GM19463 (cell line): ENCODE results near the gene DYSF.

ENCODE experiments used
- ATAC-seq: cut with Tn5 transposase; IDR thresholded peaks from one replicate; pipeline ENCODE4 v1.9.1; 2021; ENCODE audit warnings: mild to moderate bottlenecking, moderate library complexity; ENCODE audit not compliant: unreplicated experiment

The DYSF gene

DNA sequence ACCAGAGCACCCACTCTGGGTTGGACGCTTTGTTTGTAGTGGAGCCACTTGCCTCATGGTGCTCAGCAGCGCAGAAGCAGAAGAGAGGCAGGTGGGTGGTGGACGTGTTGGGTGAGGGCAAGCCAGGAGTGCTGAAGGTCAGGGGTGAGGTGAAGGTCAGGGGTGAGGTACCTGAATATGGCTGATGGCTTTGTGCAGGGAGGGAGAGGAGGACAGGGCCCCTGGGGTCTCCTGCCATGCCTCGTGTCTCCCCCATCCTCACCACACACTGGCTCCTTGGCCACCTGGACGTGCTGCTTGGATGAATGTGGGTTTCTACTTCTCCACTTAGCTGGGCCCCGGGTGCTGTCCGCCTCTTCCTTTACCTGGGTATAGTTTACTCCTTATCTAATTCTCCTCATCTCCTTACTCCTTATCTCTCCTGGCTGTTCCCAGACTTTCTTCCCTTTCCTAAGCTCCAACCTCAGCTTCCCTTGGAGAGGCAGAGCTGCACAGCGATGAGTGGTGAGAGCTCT lies 68.1 kb downstream of the DYSF start:
- ATAC-seq, result no peak

GRCh38 chr2:71524476-71524875 lies 71.1 kb downstream of the DYSF start:
- no peak for ATAC-seq

GRCh38 chr2:71526141-71526540 lies 72.8 kb downstream of the DYSF start:
- ATAC-seq, result no peak

DNA sequence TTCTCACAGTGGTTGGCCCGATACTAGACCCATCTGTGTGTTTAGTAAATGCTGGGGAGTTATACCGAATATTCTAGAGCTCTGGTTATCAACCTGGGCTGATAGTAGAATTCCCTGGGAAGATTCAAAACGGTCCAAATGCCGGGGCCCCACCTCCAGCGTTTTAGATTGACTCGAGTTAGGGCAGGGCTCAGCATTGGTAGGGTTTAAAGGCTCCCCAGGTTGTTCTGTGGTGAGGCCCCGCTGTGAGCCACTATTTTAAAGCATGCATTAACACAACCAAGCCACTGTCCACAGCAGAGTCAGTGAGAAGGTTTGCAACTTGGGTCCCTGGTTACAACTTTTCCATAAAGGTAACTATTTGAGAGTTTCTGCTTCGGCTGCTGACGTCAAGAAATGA lies 73.6 kb downstream of the DYSF start:
- ATAC-seq, result no peak

DNA sequence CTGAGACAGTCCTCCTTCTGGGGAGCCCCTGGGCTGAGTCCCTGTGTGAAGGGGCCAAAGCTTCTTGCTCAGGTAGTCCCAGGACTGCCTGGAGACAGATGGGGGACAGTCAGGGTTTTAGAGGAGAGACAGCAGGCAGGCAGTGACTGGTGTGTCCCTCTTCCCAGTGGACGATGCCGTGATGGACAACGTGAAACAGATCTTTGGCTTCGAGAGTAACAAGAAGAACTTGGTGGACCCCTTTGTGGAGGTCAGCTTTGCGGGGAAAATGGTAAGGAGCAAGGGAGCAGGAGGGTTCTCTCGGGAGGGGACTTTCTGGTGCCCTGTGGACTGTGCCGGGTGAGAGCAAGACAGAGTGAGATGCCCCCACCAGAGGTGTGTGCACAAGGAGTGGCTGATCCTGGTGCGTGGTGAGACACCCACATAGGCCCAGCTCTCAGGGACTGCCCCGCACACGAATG lies 74.8 kb downstream of the DYSF start:
- ATAC-seq, result no peak

DNA sequence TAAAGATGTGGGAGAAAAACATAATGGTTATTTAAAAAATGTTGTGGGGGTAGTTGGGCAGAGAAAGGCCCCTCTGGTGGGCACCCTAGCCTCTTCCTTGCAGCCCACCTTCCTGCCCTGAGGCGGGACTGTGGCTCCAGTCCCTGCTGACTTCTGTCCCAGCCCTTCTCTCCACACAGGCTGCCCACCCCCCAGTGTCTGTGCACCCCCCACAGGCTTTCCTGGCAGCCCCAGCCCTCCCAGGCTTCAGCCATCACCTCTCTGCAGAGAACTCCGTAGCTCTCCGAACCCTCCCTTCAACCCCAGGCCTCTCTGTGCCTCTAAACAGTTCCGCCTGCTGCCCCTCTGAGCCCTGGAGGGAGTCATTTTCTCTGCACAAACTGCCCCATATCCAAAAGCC lies 75.4 kb downstream of the DYSF start:
- ATAC-seq, result no peak

DNA sequence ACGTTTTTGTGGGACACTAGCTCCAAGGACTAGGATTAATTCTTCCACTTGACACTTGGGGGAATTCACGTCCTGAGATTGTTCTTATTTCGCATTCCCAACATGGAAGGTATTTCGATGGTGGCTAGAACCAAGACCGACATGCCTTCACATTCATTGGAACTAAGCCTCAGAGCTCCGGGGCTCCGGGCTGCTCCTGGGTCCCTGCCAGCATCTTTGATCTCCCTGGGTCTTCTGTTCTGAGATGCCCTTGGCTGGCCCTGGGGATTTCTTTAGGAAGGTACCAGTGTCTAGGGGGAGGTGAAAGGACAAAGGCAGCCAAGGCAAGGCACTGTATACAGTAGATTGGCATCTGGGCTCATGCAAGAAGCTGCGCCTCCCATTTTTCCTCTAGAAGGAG lies 76.8 kb downstream of the DYSF start:
- no peak for ATAC-seq

- ATAC-seq, result no peak
Measured at GRCh38 chr2:71530641-71531332, 77.4 kb downstream of the DYSF start.

- ATAC-seq, result no peak
Measured at GRCh38 chr2:71531522-71532047, 78.2 kb downstream of the DYSF start.

DNA sequence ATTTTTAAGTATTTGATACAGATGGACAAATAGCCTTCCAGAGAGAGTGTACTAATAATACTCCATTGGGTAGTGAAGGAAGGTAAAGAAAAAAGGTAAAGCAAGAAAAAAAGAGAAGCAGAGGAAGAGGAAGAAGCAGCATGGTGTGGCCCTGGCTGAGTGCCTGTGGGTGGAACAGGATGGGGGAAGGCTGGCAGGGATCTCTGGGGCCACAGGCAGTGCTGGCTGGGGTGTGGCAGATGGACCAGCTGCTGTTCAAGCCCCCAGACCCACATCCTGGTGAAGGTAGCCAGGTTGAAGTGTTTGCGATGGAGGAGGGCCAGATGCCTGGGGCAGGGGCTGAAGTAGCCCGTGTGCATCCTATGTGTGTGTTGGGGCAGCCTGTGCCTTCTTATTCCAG lies 79.0 kb downstream of the DYSF start:
- ATAC-seq, result no peak

- no peak for ATAC-seq
Measured at GRCh38 chr2:71534201-71534600, 80.8 kb downstream of the DYSF start.

- ATAC-seq, result no peak
Measured at GRCh38 chr2:71534826-71535225, 81.5 kb downstream of the DYSF start.

GRCh38 chr2:71535526-71535925 lies 82.2 kb downstream of the DYSF start:
- no peak for ATAC-seq

DNA sequence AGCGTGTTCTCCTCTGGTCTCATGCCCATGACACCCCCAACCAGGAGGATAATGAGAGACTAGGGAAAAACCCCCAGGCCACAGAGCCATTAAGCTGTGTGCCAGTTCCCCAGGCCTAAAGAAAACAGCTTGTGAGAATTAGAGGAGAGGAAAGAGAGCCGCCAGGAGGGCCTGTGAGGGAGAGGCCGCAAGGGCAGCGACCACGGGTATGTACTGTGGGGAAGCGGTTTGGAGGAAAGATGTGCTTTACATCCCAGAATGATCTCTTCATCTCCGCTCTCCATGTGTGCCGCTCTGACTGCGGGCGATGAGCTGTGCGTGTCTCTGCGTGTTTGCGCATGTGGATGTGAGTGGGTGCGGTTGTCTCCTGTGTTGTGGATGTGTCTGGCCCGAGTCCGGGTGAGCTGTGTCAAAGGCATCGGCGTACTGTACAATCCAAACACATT lies 82.9 kb downstream of the DYSF start:
- no peak for ATAC-seq

DNA sequence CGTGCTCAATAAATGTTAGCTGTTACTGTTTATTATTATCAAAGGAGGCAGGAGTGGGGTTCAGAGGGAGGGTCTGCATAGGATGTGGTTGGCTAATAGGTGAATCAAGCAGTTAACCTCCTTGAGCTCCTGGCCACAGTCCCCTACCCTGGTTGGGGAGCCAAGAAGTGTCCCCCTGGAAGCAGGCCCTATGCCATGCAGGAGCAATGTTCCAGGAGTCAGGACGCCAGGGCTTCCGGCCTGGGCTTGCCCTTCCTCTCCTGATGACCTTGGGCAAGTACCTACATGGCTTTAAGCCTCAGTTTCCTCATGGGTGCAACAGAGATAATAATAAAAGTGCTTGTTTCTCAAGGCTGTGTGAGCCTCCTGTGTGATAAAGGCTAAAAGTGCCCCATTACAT lies 84.9 kb downstream of the DYSF start:
- ATAC-seq, result no peak

- ATAC-seq, result no peak
Measured at GRCh38 chr2:71538656-71539265, 85.4 kb downstream of the DYSF start.

DNA sequence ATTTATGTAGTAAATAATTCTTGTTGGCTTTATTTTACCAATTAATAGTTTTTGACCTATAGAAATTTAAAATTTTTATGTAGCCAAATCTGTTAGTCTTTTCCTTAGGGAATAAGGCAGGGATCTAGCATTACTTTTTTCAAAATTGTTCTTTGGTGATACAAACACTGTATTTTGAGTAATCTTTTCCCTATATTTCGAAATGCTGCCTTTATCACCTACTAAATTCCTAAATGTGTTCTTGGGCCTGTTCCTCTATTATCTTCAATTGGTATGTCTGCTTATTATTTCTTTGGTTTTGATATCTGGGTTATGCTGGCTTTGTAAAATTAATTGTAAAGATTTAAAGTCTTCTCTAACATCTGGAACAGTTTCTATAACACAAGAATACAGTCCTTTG lies 87.5 kb downstream of the DYSF start:
- no peak for ATAC-seq

DNA sequence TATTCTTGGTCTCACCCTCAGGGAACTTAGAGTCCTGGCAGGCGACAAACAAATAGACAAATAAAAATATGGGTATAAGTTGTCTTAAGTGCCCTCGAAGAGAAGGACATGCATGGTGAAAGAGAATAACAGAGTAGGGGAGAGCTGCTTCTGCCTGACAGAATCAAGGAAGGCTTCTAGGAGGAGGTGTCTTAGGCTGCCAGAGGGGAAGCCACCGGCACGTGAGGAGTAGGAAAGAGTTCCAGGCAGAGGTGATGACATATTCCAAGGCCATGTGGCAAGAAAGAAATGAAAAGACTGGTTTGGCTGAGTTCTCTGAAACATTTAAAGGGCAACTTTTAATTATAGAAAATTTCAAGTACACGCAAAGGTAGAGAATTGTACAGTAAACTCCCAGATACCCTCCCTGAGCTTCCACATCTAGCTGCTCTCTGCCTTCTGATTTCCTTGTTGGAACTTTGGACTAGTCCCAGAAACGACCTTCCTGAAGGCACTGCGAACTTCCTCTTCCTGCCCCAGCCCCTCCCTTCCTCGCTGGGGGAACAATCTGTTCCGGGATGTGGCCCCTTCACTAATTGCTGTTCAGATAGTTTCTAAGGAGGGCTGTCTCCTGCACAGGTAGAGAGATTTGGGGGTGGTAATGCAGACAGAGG lies 91.7 kb downstream of the DYSF start:
- ATAC-seq, result peak; percentile 11

GRCh38 chr2:71545572-71546274 lies 92.4 kb downstream of the DYSF start:
- ATAC-seq, result peak; percentile 71

DNA sequence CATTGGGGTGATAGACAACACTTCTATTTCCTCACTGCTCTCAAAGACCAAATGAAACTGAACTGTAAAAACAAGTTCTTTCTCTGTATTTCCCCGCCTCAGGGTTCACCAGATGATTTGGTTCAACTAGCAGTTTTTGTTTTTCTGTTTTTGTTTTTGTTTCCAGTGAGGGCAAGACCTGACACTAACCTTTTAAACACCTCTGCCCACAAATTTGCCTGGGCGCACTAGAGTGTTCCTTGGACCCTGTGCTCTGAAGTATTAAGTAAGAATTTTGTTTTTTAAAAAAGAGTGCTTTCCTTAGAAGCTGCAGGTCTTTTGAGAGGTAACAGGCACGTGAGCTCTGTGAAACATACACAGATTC lies 92.9 kb downstream of the DYSF start:
- no peak for ATAC-seq

GRCh38 chr2:71546777-71547281 lies 93.5 kb downstream of the DYSF start:
- ATAC-seq, result no peak
